GM19193 (cell line): ENCODE results near the gene MBD4.

Experiments
- POLR2A ChIP-seq: IDR thresholded peaks from 4 replicates; pipeline ENCODE4 v1.6.1; 2011; ENCODE audit not compliant: insufficient read depth, insufficient read length; ENCODE audit errors: extremely low read depth

The MBD4 gene

GRCh38 chr3:129421236-129421883, 18.4 kb downstream of the MBD4 start:
- no peak for TF ChIP-seq POLR2A

GRCh38 chr3:129419476-129419875, 20.3 kb downstream of the MBD4 start:
- TF ChIP-seq POLR2A: no peak

- no peak for TF ChIP-seq POLR2A
These were observed 21.4 kb downstream of the MBD4 start for GRCh38 chr3:129418041-129418973.

- TF ChIP-seq POLR2A: no peak
These were observed 22.4 kb downstream of the MBD4 start for GRCh38 chr3:129417326-129417725.

GRCh38 chr3:129416415-129416814, 23.3 kb downstream of the MBD4 start:
- TF ChIP-seq POLR2A: no peak

GRCh38 chr3:129415830-129416229, 23.9 kb downstream of the MBD4 start:
- TF ChIP-seq POLR2A: no peak

GRCh38 chr3:129415378-129415777, 24.4 kb downstream of the MBD4 start:
- no peak for TF ChIP-seq POLR2A

GRCh38 chr3:129413687-129414506, 25.9 kb downstream of the MBD4 start:
- no peak for TF ChIP-seq POLR2A

GRCh38 chr3:129412542-129413198, 27.1 kb downstream of the MBD4 start:
- no peak for TF ChIP-seq POLR2A

- no peak for TF ChIP-seq POLR2A
These were observed 28.8 kb downstream of the MBD4 start for GRCh38 chr3:129410971-129411370.

GRCh38 chr3:129409541-129409940, 30.2 kb downstream of the MBD4 start:
- no peak for TF ChIP-seq POLR2A

- no peak for TF ChIP-seq POLR2A
These were observed 35.1 kb downstream of the MBD4 start for GRCh38 chr3:129404610-129405009.

GRCh38 chr3:129404130-129404529, 35.6 kb downstream of the MBD4 start:
- TF ChIP-seq POLR2A: no peak

- TF ChIP-seq POLR2A: no peak
These were observed 36.3 kb downstream of the MBD4 start for GRCh38 chr3:129403450-129403849.

GRCh38 chr3:129402616-129403015, 37.1 kb downstream of the MBD4 start:
- no peak for TF ChIP-seq POLR2A
